ENCODE measurements around the gene LRP8. TPM values are rescaled to one million over a fixed set of nuclear protein-coding genes. Genes with fewer than 3 reads are reported as not detected.

LRP8 gene
- total and polyA plus RNA-seq, 9 of the 15 experiments (the other 6 are each of a cell fraction or from before 2014, with no cell fraction given) = 7.1 to 56.1 (median 31.3) TPM

DNA sequence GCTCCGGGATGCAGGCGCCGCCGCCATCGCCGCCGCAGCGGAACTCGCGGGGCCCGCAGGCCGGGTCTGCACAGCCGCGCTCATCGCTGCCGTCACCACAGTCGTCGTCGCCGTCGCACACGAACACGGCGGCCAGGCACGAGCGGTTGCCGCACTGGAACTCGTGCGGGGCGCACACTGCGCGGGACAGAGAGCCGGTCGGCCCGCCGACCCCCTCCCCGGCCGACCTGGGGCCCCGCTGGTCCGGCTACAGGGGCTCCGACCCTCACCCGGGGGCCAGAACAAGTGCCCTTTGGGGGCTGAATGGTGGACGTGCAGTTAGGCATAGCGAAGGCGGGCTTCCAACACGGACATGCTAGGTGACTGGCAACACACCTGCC lies 51.0 kb downstream of the LRP8 start:
- H3K9me3 ChIP-seq (replicated peaks; ENCODE audit: control insufficient read depth, insufficient read depth, low read depth, low read length) = no peaks in the 10 kb centered on the region
- H3K4me2 ChIP-seq (ENCODE audit: insufficient read depth, low read length) = no peak overlapping the region
- FAIRE-seq (no peak), DNase-seq (ENCODE audit: extremely low read depth in 1 of 4, low spot score in 3 of 4) (no peak), ATAC-seq (no peak)
- CTCF ChIA-PET (ENCODE audit: low intra/inter-chr PET ratio) = interaction anchor here (5.9 kb wide), 1 partner anchor 115 kb away, joined by 123 read pairs; no protein-coding TSS in a partner anchor
- no peaks in the 10 kb centered on the region for H3K79me2 ChIP-seq (ENCODE audit: control insufficient read depth, insufficient read depth, low read length)
- H3K4me3 ChIP-seq = no peak overlapping the region
- POLR2A ChIA-PET = no interaction called here
- 100% methylated on average over 8 of the region's 46 CpGs for WGBS (ENCODE audit: insufficient coverage, low coverage, missing lambda C conversion rate)
- no peak overlapping the region for H3K27ac ChIP-seq (ENCODE audit: extremely low read depth, low read depth, low read length)
- in situ Hi-C loops (cut with MboI) = loop anchor here (5.0 kb wide), 1 partner anchor 115 kb away; no protein-coding TSS in a partner anchor
- H4K20me1 ChIP-seq (replicated peaks; ENCODE audit: control insufficient read depth, insufficient read depth, low read length) = peaks cover 14% of the 10 kb centered on the region; the same call in 1 of the 2 replicates
- no TSS peak for BruUV-seq (replicated peaks)
- peaks cover 6% of the 10 kb centered on the region in 2 experiments; a peak in 2 of 5 replicates for H3K4me1 ChIP-seq (replicated peaks in 1 of 2; ENCODE audit: control insufficient read depth in 2 of 2, insufficient read depth in 2 of 2, low read length in 2 of 2)
- no peak overlapping the region for H2AFZ ChIP-seq (ENCODE audit: low read depth, low read length)
- peaks cover 3% of the 10 kb centered on the region for H3K9me1 ChIP-seq (ENCODE audit: control insufficient read depth, insufficient read depth, low read length)
- no peak overlapping the region for H3K9ac ChIP-seq (ENCODE audit: insufficient read depth in 1 of 2, low read depth in 2 of 2, low read length in 2 of 2)
- H3K36me3 ChIP-seq (ENCODE audit: control insufficient read depth, insufficient read depth, low read length) = peaks cover 91% of the 10 kb centered on the region
- H3K27me3 ChIP-seq (ENCODE audit: control insufficient read depth in 2 of 2, insufficient read depth in 2 of 2, low read length in 2 of 2) = no peaks in the 10 kb centered on the region
- intact Hi-C loops (cut with micrococcal nuclease) = no loop called here
- TF ChIP-seq CREB1 (IDR thresholded peaks at IDR 0.05) (no peak), CREB1 (CRISPR knock-in tag; IDR thresholded peaks at IDR 0.05) (no peak), NR4A1 (CRISPR knock-in tag; IDR thresholded peaks at IDR 0.05) (no peak), NR4A1 (tag; IDR thresholded peaks at IDR 0.05) (no peak), EGR1 (conservative IDR thresholded peaks at IDR 0.05) (no peak), NFE2L1 (tag; IDR thresholded peaks at IDR 0.05; ENCODE audit: borderline replicate concordance, low read depth) (no peak), CBX3 (IDR thresholded peaks at IDR 0.05; ENCODE audit: borderline replicate concordance in 1 of 2, low read length in 2 of 2) (no peak), ARID1B (IDR thresholded peaks at IDR 0.05) (no peak), U2AF2 (optimal IDR thresholded peaks at IDR 0.05; ENCODE audit: low read depth, low read length) (no peak), POLR2AphosphoS5 (IDR thresholded peaks at IDR 0.05; ENCODE audit: control insufficient read depth, insufficient read depth, low read depth, low read length) (no peak), MAFF (IDR thresholded peaks at IDR 0.05; ENCODE audit: low read length) (no peak), SPI1 (IDR thresholded peaks at IDR 0.05; ENCODE audit: borderline replicate concordance, low read depth, low read length) (no peak), POLR2G (IDR thresholded peaks at IDR 0.05; ENCODE audit: low read depth, low read length) (0 out of 2 replicates have a peak, but pooled peaks have one; percentile 44), SAP30 (IDR thresholded peaks at IDR 0.05; ENCODE audit: borderline replicate concordance, insufficient read depth, low read depth, low read length, poor library complexity, severe bottlenecking) (no peak), CBFB (CRISPR knock-in tag; IDR thresholded peaks at IDR 0.05) (no peak), MTF1 (CRISPR knock-in tag; IDR thresholded peaks at IDR 0.05; ENCODE audit: borderline replicate concordance) (no peak), ZNF3 (CRISPR knock-in tag; IDR thresholded peaks at IDR 0.05) (no peak), ZNF764 (CRISPR knock-in tag; IDR thresholded peaks at IDR 0.05; ENCODE audit: low read depth) (no peak), OTX1 (CRISPR knock-in tag; IDR thresholded peaks at IDR 0.05) (no peak), ZNF146 (CRISPR knock-in tag; IDR thresholded peaks at IDR 0.05; ENCODE audit: unreplicated experiment) (no peak), BMI1 (IDR thresholded peaks at IDR 0.05; ENCODE audit: low read length) (no peak)
- TF ChIP-seq, protein P1, sequence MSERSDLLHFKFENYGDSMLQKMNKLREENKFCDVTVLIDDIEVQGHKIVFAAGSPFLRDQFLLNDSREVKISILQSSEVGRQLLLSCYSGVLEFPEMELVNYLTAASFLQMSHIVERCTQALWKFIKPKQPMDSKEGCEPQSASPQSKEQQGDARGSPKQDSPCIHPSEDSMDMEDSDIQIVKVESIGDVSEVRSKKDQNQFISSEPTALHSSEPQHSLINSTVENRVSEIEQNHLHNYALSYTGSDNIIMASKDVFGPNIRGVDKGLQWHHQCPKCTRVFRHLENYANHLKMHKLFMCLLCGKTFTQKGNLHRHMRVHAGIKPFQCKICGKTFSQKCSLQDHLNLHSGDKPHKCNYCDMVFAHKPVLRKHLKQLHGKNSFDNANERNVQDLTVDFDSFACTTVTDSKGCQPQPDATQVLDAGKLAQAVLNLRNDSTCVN (CRISPR knock-in tag; IDR thresholded peaks at IDR 0.05) = no peak
- TF ChIP-seq, protein P2, sequence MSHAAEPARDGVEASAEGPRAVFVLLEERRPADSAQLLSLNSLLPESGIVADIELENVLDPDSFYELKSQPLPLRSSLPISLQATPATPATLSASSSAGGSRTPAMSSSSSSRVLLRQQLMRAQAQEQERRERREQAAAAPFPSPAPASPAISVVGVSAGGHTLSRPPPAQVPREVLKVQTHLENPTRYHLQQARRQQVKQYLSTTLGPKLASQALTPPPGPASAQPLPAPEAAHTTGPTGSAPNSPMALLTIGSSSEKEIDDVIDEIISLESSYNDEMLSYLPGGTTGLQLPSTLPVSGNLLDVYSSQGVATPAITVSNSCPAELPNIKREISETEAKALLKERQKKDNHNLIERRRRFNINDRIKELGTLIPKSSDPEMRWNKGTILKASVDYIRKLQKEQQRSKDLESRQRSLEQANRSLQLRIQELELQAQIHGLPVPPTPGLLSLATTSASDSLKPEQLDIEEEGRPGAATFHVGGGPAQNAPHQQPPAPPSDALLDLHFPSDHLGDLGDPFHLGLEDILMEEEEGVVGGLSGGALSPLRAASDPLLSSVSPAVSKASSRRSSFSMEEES (CRISPR knock-in tag; IDR thresholded peaks at IDR 0.05) = no peak

All from K562 (cell line).